ENCODE data around the gene SH3BP4. TPM values are rescaled to one million over a fixed set of nuclear protein-coding genes. Genes with fewer than 3 reads are reported as not detected.

Gene SH3BP4
- total and polyA plus RNA-seq, 2 of the 8 experiments (the other 6 are each of a cell fraction or from before 2014, with no cell fraction given): 28.3 to 35.4 TPM

DNA sequence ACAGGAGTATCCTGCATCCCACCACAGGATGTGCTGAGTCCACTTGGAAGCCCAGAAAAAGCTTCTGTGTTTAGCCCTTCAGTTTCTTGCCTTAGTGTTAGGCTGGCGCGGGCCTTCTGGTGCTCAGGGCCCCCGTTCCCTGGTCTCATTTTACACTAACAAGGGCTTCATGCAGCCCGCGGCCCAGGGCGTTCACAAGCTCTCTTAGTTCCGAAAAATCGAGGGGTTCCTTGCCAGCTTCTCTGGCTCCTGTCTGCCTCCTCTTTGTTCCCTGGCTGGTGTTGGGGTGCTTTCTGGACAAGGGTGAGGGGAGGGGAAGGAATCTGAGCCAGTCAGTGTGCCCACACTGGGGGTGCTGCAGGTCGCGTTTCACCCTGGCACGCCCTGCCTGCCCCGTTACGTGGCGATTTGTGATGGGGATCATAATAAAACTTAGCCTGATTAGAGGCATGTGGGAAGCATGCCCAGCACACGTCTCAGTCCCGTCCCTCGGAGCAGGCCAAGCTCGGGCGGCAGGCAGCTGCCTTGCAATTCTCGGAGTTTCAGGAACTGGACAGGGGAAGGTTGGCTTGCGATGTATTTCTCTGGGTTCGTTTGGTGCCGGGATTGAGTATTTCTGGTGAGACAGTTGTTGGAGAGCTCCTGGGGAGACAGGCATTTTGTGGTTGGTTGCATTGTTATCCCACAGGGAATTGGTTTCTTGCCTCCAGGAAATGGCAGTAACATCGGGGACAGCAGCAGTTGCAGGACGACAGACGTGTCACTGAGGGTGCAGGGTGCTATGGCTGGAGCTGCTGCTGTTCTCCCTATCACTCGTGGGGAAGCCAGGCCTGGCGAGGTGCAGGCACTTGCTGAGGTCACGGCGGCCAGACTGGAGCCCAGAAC lies 22.9 kb downstream of the SH3BP4 start (continued):
- TF ChIP-seq SP1 (IDR thresholded peaks at IDR 0.05; ENCODE audit: low read depth, low read length): no peak
- no peak for TF ChIP-seq SIN3A (conservative IDR thresholded peaks at IDR 0.05 in 1 of 2, IDR thresholded peaks at IDR 0.05 in 1 of 2; ENCODE audit: low read depth in 1 of 2, low read length in 2 of 2)
- no peak for TF ChIP-seq TBP (IDR thresholded peaks at IDR 0.05; ENCODE audit: low read depth, low read length)
- no peak for TF ChIP-seq SUZ12 (IDR thresholded peaks at IDR 0.05; ENCODE audit: low read length)
- TF ChIP-seq NRF1 (IDR thresholded peaks at IDR 0.05; ENCODE audit: low read depth, low read length): no peak
- no peak for TF ChIP-seq GTF2F1 (IDR thresholded peaks at IDR 0.05; ENCODE audit: borderline replicate concordance, low read depth, low read length)
- no peak for TF ChIP-seq RFX5 (IDR thresholded peaks at IDR 0.05; ENCODE audit: borderline replicate concordance, low read depth, low read length)
- no peak for TF ChIP-seq JUN (IDR thresholded peaks at IDR 0.05; ENCODE audit: low read depth, low read length)
- TF ChIP-seq BRCA1 (IDR thresholded peaks at IDR 0.05; ENCODE audit: low read depth, low read length): no peak
- TF ChIP-seq, protein P1, sequence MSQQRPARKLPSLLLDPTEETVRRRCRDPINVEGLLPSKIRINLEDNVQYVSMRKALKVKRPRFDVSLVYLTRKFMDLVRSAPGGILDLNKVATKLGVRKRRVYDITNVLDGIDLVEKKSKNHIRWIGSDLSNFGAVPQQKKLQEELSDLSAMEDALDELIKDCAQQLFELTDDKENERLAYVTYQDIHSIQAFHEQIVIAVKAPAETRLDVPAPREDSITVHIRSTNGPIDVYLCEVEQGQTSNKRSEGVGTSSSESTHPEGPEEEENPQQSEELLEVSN (IDR thresholded peaks at IDR 0.05): no peak
